ENCODE data around the gene AK8. TPM values are rescaled to one million over a fixed set of nuclear protein-coding genes. Genes with fewer than 3 reads are reported as not detected.

Gene AK8
- total and polyA plus RNA-seq, 9 of the 15 experiments (the other 6 are each of a cell fraction or from before 2014, with no cell fraction given), result 0.06 to 0.37 TPM; not detected in 7

- TF ChIP-seq TFAM (CRISPR knock-in tag; conservative IDR thresholded peaks at IDR 0.05), result no peak
Observed at GRCh38 chr9:132834343-132834742, 43.7 kb downstream of the AK8 start (continued).

DNA sequence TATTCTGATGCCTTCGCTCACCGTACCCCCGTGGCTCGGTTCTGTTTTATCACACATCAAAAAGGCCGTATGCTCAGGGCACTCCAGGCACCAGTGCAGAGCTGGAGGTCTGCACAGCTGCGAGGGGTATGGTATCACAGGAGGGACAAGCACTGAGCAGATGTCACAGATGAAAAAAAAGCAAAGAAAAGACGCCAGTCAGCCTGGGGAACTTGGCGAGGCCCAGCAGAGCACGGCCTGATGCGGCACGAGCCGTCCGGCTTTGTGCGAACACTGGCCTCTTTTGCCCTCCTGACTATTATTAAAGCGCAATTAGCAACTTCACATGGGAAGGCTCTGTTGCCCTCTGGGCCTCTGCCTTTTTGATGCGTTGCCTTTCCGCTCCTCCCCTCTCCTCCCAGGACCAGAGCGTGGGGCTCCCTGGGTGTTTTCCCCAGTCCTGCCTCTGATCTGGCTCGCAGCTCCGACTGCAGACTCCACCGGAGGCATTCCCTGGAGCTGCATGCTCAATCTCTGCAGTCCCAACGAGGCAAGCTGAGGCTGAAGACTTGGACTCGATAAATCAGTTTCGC lies 44.4 kb downstream of the AK8 start:
- DNase-seq (ENCODE audit: extremely low read depth in 1 of 4, low spot score in 3 of 4), result no peak
- Histone ChIP-seq H3K9me1 (ENCODE audit: control insufficient read depth, insufficient read depth, low read length) (no peaks in the 10 kb centered on the region), H2AFZ (ENCODE audit: low read depth, low read length) (no peak overlapping the region), H3K4me1 (replicated peaks in 1 of 2; ENCODE audit: control insufficient read depth in 2 of 2, insufficient read depth in 2 of 2, low read length in 2 of 2) (no peaks in the 10 kb centered on the region; a peak in 1 of 5 replicates), H3K4me2 (ENCODE audit: insufficient read depth, low read length) (no peak overlapping the region), H3K27ac (ENCODE audit: extremely low read depth, low read depth, low read length) (no peak overlapping the region), H3K4me3 (no peak overlapping the region), H4K20me1 (replicated peaks; ENCODE audit: control insufficient read depth, insufficient read depth, low read length) (0 out of 2 replicates have a peak, but pooled peaks cover 5% of the 10 kb centered on the region), H3K27me3 (ENCODE audit: control insufficient read depth in 2 of 2, insufficient read depth in 2 of 2, low read length in 2 of 2) (peaks cover 60 to 72% of the 10 kb centered on the region in 2 experiments), H3K79me2 (ENCODE audit: control insufficient read depth, insufficient read depth, low read length) (no peaks in the 10 kb centered on the region), H3K9me3 (replicated peaks; ENCODE audit: control insufficient read depth, insufficient read depth, low read depth, low read length) (no peaks in the 10 kb centered on the region), H3K36me3 (ENCODE audit: control insufficient read depth, insufficient read depth, low read length) (no peaks in the 10 kb centered on the region), H3K9ac (ENCODE audit: insufficient read depth in 1 of 2, low read depth in 2 of 2, low read length in 2 of 2) (no peak overlapping the region)
- 7% methylated on average over 24 of the region's 24 CpGs for WGBS (ENCODE audit: insufficient coverage, low coverage, missing lambda C conversion rate)
- POLR2A ChIA-PET, result interaction anchor here (0.6 to 1.1 kb wide), 4 partner anchors 8 to 522 kb away, joined by 3 read pairs; no protein-coding TSS in a partner anchor
- FAIRE-seq, result no peak
- ATAC-seq, result no peak
- CTCF ChIA-PET (ENCODE audit: low intra/inter-chr PET ratio), result no interaction called here
- BruUV-seq (replicated peaks), result no TSS peak
- in situ Hi-C loops (cut with MboI), result no loop called here
- TF ChIP-seq ZNF318 (IDR thresholded peaks at IDR 0.05; ENCODE audit: borderline replicate concordance in 1 of 2, low read depth in 1 of 2) (no peak), CEBPG (CRISPR knock-in tag; IDR thresholded peaks at IDR 0.05) (no peak), CEBPG (tag; conservative IDR thresholded peaks at IDR 0.05 in 1 of 2, IDR thresholded peaks at IDR 0.05 in 1 of 2) (no peak), POLR2AphosphoS2 (IDR thresholded peaks at IDR 0.05; ENCODE audit: low read length) (no peak), POLR2H (tag; IDR thresholded peaks at IDR 0.05; ENCODE audit: low read depth) (no peak), POLR3G (IDR thresholded peaks at IDR 0.05; ENCODE audit: extremely low read depth, insufficient read length, insufficient replicate concordance) (no peak), ARHGAP35 (IDR thresholded peaks at IDR 0.05; ENCODE audit: partially characterized antibody) (no peak), HNRNPLL (IDR thresholded peaks at IDR 0.05; ENCODE audit: low read depth, low read length, poor library complexity, severe bottlenecking) (no peak), ETS1 (conservative IDR thresholded peaks at IDR 0.05; ENCODE audit: control insufficient read depth, low read depth, low read length) (no peak)
- intact Hi-C loops (cut with micrococcal nuclease), result no loop called here

Data from K562 (cell line).